Measurements from ENCODE around the gene MIER3. TPM values are rescaled to one million over a fixed set of nuclear protein-coding genes. Genes with fewer than 3 reads are reported as not detected.

Gene MIER3
- total RNA-seq, 2 donors from 2014 or later = 10.3 to 18.9 TPM

DNA sequence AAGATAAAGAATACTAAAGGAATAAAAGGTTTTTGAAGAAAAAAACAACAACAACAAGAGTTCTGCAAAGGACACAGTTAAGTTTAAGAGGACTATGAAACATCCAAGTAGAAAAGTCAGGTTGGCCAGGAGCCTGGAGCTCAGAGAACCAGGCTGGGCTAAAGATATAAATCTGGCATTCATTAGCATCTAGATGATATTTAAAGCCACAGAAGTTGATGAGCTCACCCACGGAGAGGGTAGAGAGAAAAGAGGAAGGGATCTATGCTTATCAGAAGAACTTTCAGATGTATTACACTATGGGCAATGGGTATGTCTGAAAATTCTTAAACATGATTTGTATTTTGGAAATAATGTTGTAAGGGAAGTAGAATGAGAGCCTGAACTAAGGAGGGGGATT lies 9.9 kb downstream of the MIER3 start:
- no peaks in the 10 kb centered on the region for H3K4me1 Mint-ChIP-seq
- H3K27me3 Mint-ChIP-seq = no peaks in the 10 kb centered on the region
- H3K27ac Mint-ChIP-seq = no peak overlapping the region
- ATAC-seq (replicated peaks) = no peak
- H3K9me3 Mint-ChIP-seq = no peaks in the 10 kb centered on the region
- no peak overlapping the region for H3K4me3 Mint-ChIP-seq
- peaks cover 92% of the 10 kb centered on the region for H3K36me3 Mint-ChIP-seq (ENCODE audit: low read depth)

DNA sequence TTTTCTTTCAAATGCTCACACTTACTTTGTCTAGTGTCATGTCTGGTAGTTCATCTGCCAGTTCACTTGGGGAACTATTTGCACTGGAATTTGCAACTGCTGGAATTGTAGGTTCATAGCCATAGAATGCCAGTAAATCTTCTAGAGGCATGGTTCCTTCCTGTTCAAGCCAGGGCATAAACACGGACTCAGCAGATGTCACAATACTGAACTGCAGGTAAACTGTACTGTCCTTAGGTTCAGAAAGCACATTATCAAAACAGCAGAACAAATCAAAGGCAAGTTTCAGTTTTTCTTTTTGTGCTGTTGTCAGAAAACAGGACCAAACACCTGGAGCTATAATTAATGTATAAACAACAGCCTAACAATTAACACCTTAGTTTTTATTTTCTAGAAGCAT lies 13.1 kb downstream of the MIER3 start:
- no peaks in the 10 kb centered on the region for H3K9me3 Mint-ChIP-seq
- H3K36me3 Mint-ChIP-seq (ENCODE audit: low read depth) = peaks cover 94% of the 10 kb centered on the region
- ATAC-seq (replicated peaks) = no peak
- no peak overlapping the region for H3K27ac Mint-ChIP-seq
- H3K4me3 Mint-ChIP-seq = no peak overlapping the region
- H3K4me1 Mint-ChIP-seq = no peaks in the 10 kb centered on the region
- H3K27me3 Mint-ChIP-seq = no peaks in the 10 kb centered on the region

DNA sequence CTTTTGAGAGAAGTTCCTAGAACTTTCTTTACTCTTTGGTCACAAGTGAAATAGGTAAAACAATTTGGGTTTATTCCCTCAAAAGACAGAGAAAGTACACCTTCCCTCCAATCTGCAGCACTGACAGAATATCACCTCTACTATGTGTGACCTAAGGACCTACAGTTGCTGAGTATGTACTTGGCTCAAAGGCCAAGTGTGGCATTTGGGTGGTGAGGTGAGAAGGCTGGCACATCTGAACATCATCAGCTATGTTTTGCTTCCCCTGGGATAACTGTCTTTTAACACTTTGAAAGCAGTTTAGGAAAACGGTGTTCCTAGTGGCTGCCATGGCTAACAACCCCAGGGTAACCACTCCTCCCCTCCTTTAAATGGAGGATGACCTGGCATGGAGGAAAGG lies 17.6 kb downstream of the MIER3 start:
- no peak overlapping the region for H3K27ac Mint-ChIP-seq
- ATAC-seq (replicated peaks) = no peak
- no peaks in the 10 kb centered on the region for H3K27me3 Mint-ChIP-seq
- H3K9me3 Mint-ChIP-seq = no peaks in the 10 kb centered on the region
- H3K36me3 Mint-ChIP-seq (ENCODE audit: low read depth) = peaks cover 97% of the 10 kb centered on the region
- H3K4me1 Mint-ChIP-seq = no peaks in the 10 kb centered on the region
- no peak overlapping the region for H3K4me3 Mint-ChIP-seq

DNA sequence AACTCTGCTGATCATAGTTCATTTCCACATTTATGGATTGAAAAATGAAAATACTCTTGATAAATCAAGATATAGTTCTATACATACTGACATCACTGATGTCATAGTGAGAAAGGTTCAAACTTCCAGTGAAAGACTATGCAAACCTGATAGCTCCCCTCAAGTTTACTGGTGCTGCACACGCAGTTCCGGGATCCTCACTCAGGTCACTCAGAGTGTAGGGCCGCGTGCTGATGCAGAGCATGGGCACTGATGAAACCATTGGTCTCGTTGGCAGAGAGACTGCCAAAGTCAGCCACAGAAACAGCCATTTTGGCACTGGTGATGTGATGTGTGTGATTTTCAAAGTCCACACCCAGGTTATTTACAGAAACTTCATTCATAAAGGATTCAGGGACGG lies 29.0 kb downstream of the MIER3 start:
- peaks cover 89% of the 10 kb centered on the region for H3K36me3 Mint-ChIP-seq (ENCODE audit: low read depth)
- H3K27me3 Mint-ChIP-seq = no peaks in the 10 kb centered on the region

DNA sequence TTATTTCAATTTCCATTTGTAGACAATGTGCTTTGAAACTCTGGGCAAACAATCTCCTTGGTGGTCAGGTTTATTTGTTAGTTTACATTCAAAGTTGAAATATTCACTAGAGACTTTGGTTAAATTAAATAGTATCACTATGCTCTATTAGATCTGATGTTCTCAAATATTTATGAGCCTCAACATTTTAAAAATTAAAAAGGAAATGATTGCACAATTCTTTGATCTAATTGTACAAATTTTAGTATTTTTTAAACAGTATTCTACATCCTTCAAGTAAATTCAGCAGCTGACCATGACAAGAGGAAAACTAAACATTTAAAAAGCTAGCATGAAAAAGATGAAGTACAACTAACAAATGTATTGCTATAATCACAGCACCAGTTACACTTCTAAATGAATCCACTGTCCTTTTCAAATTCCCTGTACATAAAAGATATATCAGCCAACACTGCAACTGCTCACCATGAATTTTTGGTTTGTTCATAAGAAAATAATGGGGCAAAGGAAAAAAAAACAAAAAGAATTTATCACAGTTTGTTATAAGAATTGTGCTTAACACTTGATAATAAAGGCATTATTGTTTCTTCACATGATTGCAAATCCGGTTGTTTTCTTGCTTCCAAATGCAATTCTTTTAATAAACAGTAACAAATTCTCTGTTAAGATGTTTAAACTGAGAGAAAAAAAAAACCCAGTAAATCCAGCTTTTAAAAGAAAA lies 31.8 kb downstream of the MIER3 start:
- no peaks in the 10 kb centered on the region for H3K9me3 Mint-ChIP-seq
- H3K27me3 Mint-ChIP-seq = no peaks in the 10 kb centered on the region
- peaks cover 5% of the 10 kb centered on the region for H3K4me1 Mint-ChIP-seq
- ATAC-seq (replicated peaks) = no peak
- no peak overlapping the region for H3K4me3 Mint-ChIP-seq
- no peak overlapping the region for H3K27ac Mint-ChIP-seq
- H3K36me3 Mint-ChIP-seq (ENCODE audit: low read depth) = peaks cover 61% of the 10 kb centered on the region

More for the DNA sequence above, 29.0 kb downstream of the MIER3 start:
- peaks cover 5% of the 10 kb centered on the region for H3K4me1 Mint-ChIP-seq
- no peak overlapping the region for H3K27ac Mint-ChIP-seq
- no peak for ATAC-seq (replicated peaks)
- no peak overlapping the region for H3K4me3 Mint-ChIP-seq
- no peaks in the 10 kb centered on the region for H3K9me3 Mint-ChIP-seq

DNA sequence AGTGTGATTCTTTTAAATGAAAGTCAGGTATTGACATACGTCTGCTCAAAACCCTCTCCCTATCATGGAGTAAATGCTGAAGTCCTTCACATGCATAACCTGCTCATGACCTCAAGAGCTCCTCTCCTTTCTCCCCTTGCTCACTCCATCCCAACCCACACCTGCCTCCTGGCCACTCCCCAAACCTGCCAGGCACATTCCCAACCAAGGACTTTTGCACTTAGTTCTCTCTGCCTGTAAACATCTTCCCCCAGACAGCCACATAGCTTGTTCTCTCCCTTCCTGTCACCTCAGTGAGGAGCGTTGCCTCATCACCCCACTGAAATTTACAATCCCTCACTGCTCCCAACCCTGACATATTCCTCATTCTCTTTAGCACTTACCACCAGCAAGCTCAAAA lies 33.9 kb downstream of the MIER3 start:
- H3K36me3 Mint-ChIP-seq (ENCODE audit: low read depth) = peaks cover 46% of the 10 kb centered on the region
- no peak overlapping the region for H3K4me3 Mint-ChIP-seq
- H3K27ac Mint-ChIP-seq = no peak overlapping the region
- ATAC-seq (replicated peaks) = no peak
- H3K4me1 Mint-ChIP-seq = peaks cover 5% of the 10 kb centered on the region
- H3K9me3 Mint-ChIP-seq = no peaks in the 10 kb centered on the region
- no peaks in the 10 kb centered on the region for H3K27me3 Mint-ChIP-seq

DNA sequence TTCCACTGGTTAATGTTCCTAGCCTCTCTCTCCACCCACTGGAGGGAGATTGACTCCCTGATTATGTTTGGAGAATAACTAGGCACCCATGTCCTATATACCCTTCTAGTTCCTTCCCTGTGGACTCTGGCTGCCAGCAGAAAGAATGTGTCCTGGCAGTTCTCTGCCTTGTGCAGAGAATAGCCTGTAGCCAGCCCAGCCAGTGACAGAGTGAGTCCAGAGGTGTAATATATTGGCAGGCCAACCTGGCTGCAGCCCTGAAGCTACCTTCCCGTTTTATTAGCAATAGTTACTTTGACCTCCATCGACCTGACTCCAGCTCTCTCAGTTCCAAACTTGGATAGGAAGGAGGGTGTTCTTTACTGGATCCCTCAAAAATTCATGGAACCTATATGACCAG lies 34.4 kb downstream of the MIER3 start:
- Mint-ChIP-seq H3K4me1 (peaks cover 5% of the 10 kb centered on the region), H3K36me3 (ENCODE audit: low read depth) (peaks cover 41% of the 10 kb centered on the region), H3K4me3 (no peak overlapping the region), H3K27ac (no peak overlapping the region), H3K27me3 (no peaks in the 10 kb centered on the region), H3K9me3 (no peaks in the 10 kb centered on the region)
- no peak for ATAC-seq (replicated peaks)

DNA sequence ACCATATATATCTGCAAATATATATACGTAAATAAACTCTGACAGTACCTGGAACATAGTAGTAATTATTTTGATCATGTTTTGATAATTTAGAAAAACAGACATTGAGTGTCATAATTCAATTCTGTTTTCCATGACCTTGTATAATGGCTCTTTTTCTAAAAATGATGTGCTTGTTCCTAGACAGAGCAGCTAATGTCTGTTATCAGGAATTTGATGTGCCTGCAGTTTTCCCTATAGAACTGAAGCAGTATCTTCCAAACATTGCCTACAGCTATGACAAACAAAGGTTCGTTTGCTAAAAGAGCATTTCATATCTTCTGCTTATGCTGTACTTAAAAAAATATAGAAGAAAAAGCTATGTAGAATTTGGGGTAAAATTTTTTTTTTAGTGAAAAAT lies 37.2 kb downstream of the MIER3 start:
- no peak for ATAC-seq (replicated peaks)
- Mint-ChIP-seq H3K4me3 (no peak overlapping the region), H3K4me1 (peaks cover 11% of the 10 kb centered on the region), H3K36me3 (ENCODE audit: low read depth) (peaks cover 13% of the 10 kb centered on the region), H3K27me3 (no peaks in the 10 kb centered on the region), H3K9me3 (no peaks in the 10 kb centered on the region), H3K27ac (no peak overlapping the region)

DNA sequence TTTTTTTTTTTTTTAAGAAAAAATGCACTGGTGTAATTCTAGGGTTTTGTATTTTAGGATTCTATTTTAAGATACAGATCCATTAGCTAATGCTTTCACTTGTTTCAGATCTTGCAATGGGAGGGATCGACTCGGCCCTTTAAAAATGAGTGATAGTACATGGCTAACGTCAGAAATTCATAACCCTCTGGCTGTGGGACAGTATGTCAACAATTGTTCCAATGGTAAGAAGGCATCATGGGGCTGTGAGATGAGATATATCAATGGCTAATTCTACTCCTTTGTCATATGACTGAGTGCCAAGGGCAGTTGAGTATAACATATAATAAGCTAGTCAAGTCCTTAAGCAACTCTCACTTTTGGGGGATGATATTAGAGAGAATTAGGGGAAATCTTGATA lies 38.2 kb downstream of the MIER3 start:
- H3K9me3 Mint-ChIP-seq = no peaks in the 10 kb centered on the region
- H3K36me3 Mint-ChIP-seq (ENCODE audit: low read depth) = peaks cover 11% of the 10 kb centered on the region
- no peak for ATAC-seq (replicated peaks)
- H3K27ac Mint-ChIP-seq = no peak overlapping the region
- peaks cover 13% of the 10 kb centered on the region for H3K4me1 Mint-ChIP-seq
- no peaks in the 10 kb centered on the region for H3K27me3 Mint-ChIP-seq
- H3K4me3 Mint-ChIP-seq = no peak overlapping the region

DNA sequence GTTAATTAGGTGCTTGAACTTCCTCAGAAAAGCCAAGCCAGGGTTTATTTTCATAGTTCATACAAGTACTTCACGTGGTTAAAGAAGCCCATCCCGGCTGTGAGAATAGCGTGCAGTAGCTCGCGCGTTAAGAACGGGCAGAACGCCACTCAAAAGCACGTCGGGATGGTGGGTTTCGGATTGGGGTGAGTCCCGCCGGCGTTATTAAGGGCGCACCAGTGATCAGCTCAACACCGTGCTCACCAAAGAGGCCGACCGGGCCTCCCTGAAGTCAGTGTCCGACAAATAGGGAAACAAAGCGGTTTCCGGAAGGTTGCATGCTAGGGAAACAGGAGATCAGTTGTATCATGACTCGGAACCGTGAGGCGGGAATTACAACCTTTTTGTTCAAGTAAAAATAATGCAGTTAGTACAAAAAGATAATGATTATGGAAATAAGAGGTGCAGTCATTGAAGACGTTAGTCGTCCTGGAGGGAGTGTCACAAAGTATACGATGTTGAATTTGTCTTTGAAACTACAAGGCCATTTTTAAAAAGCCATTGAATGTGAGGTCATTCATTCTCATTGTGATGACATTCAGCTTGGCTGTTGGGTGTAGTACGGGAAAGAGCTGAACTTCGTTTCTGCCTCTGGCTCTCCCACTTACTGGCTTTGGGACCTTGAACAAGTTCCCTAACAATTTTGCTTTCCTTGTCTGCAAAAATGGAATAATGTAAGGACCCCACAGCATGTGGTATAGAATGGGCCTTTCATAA lies 41.5 kb downstream of the MIER3 start:
- peaks cover 6% of the 10 kb centered on the region for H3K36me3 Mint-ChIP-seq (ENCODE audit: low read depth)
- H3K27me3 Mint-ChIP-seq = no peaks in the 10 kb centered on the region
- peaks cover 14% of the 10 kb centered on the region for H3K4me1 Mint-ChIP-seq
- no peaks in the 10 kb centered on the region for H3K9me3 Mint-ChIP-seq
- peak overlapping the region; percentile 96 for H3K4me3 Mint-ChIP-seq
- ATAC-seq (replicated peaks) = peak; percentile 20
- peak overlapping the region; percentile 91 for H3K27ac Mint-ChIP-seq

DNA sequence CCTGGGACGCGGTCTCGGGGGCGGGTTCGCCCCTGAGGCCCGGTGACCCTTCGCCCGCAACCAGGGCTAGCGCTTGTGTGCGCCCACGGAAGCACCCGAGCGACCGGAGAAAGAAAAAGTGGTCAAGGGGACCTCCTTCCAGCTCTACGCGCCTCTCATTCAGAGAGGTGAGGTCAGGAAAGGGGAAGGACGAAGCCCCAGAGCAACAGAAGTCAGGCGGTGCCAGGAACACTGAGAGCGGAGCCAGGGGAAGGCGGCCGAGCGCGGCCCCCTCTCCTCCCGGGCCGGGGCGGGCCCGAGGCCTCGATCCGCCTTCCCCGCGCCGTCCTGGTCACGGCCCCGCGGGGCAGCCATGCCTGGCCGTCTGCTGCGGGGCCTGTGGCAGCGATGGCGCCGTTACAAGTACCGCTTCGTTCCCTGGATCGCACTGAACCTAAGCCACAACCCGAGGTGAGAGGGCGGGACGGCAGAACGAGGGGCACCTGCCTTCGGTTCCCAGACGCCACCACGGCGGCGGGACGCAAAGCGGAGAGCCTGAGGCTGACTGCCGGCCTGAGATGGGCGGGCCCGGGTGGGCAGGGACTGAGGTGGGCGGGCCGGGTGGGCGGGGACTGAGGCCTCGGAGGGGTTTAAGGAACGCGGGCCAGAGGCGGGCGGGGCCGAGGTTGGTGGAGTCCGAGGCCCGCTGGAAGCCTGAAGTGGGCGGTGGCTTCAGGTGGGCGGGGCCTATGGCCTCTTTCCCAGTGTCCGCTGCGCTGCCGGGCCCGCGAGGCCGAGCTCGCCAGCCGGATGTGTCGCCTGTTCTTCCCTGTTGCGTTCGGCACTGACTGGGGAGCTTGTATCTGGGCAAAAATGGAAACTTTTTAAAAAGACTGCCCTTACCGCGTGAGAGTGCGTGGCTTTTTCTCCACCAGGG lies 42.4 kb downstream of the MIER3 start, which contains the start of gene SETD9:
TSS of gene SETD9 (plus strand) at position 303 of the 916 bp plus-strand sequence. CDS start at position 353, 50 bp downstream.
- peak; percentile 86 for ATAC-seq (replicated peaks)
- Mint-ChIP-seq H3K4me3 (peak within 1 kb of the TSS; percentile 96), H3K9me3 (no peaks in the 10 kb centered on the region), H3K4me1 (peaks cover 14% of the 10 kb centered on the region), H3K36me3 (ENCODE audit: low read depth) (peaks cover 6% of the 10 kb centered on the region), H3K27ac (peak within 1 kb of the TSS; percentile 92), H3K27me3 (no peaks in the 10 kb centered on the region)

DNA sequence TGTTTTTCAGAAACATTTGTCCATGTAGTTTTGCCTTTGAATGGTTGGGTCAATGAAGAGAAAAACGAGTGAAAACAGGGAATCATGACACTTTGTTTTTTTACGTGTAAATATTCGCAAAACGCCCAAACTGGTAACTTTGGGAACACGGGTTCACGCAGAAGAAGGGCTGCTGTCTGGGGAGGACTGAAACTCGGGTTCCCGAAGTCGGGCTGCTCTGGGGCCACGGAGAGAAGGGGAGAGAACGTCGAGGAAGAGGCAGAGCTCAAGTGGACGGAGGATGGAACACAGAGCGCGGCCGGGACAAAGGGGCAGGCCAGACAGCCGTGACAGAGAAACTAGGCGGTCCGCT lies 43.0 kb downstream of the MIER3 start:
- peak overlapping the region; percentile 92 for H3K27ac Mint-ChIP-seq
- peak overlapping the region; percentile 96 for H3K4me3 Mint-ChIP-seq
- no peaks in the 10 kb centered on the region for H3K9me3 Mint-ChIP-seq
- no peaks in the 10 kb centered on the region for H3K27me3 Mint-ChIP-seq
- peaks cover 14% of the 10 kb centered on the region for H3K4me1 Mint-ChIP-seq
- H3K36me3 Mint-ChIP-seq (ENCODE audit: low read depth) = peaks cover 4% of the 10 kb centered on the region
- ATAC-seq (replicated peaks) = peak; percentile 53

DNA sequence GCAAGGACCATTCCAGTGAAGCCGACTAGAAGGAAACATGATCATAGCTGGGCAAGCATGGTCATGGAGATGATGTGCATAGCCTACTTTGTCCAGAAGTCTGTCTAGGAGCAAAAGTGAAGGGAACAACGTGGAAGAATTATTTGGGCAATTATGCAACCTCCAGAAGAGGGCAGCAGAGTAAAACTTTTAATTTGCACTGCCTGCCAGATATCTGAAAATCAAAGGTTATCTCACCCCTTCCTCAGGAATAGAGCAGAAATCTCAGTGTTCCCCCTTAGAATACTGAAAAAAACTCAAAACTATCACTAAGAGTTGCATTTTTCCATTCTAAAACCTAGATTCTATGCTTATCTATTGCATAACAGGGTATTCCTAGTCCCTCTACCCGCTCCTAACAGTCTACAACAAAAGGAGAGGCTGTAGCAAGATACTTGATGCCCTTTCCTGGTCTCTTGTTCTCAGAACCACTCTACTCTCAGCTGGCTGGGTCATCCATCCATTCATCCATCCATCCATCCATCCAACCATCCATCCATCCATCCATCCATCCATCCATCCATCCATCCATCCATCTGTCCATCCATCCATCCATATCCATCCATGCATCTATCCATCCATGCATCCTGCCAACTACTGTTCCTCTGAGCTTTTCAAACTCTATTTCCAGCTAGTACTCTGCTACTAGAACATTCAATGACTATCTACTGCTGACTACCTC lies 50.9 kb downstream of the MIER3 start:
- Mint-ChIP-seq H3K9me3 (no peaks in the 10 kb centered on the region), H3K27me3 (no peaks in the 10 kb centered on the region), H3K36me3 (ENCODE audit: low read depth) (peaks cover 13% of the 10 kb centered on the region), H3K27ac (no peak overlapping the region), H3K4me1 (no peaks in the 10 kb centered on the region), H3K4me3 (no peak overlapping the region)
- ATAC-seq (replicated peaks) = peak; percentile 56

DNA sequence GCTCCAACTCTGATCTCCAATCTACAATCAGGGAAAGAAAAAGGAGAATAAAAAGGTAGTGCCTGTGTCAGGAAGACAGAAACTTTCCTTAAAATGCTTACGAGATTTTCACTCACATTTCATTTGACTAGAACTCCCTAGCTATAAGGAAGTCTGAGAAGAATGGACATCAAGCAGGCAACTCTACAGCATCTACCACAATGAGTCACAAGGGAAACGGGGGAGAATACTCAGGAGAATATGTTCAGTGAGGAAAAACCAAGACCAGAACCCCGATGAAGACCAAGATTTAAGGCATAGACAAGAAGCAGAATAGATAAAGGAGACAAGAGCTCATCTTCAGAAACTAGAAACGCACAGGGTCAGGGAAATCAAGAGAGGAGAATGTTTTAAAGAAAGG lies 51.5 kb downstream of the MIER3 start:
- Mint-ChIP-seq H3K4me1 (no peaks in the 10 kb centered on the region), H3K36me3 (ENCODE audit: low read depth) (peaks cover 17% of the 10 kb centered on the region), H3K27ac (no peak overlapping the region), H3K9me3 (no peaks in the 10 kb centered on the region), H3K27me3 (no peaks in the 10 kb centered on the region), H3K4me3 (no peak overlapping the region)
- peak; percentile 60 for ATAC-seq (replicated peaks)

All from activated T-helper 17 cell treated with anti-CD3 and anti-CD28 coated beads, Interleukin-2, amount 50 U/mL, for 72 hours (primary cell).